Measurements from ENCODE around the gene PHLDB1. TPM values are rescaled to one million over a fixed set of nuclear protein-coding genes. Genes with fewer than 3 reads are reported as not detected.
A peak's percentile ranks its signal among the peaks of the same experiment; 100 is the strongest.
"Not testable (repeated sequence)": the region's sequence is repeated elsewhere in the genome, so short reads cannot be mapped to it uniquely, and the experiment has no call there.

The PHLDB1 gene
- total RNA-seq, 1 experiment from 2014 or later: 37.1 TPM

- Mint-ChIP-seq H3K36me3 (ENCODE audit: insufficient read depth, unreplicated experiment) (peaks cover 29% of the 10 kb centered on the region), H3K4me3 (ENCODE audit: low read depth, unreplicated experiment) (no peak overlapping the region), H3K9me3 (ENCODE audit: low read depth, unreplicated experiment) (no peaks in the 10 kb centered on the region), H3K27ac (ENCODE audit: unreplicated experiment) (no peak overlapping the region), H3K27me3 (ENCODE audit: unreplicated experiment) (no peaks in the 10 kb centered on the region), H3K4me1 (ENCODE audit: low read depth, unreplicated experiment) (no peaks in the 10 kb centered on the region)
- no TSS peak for BruUV-seq (replicated peaks)
- TF ChIP-seq, protein P1, sequence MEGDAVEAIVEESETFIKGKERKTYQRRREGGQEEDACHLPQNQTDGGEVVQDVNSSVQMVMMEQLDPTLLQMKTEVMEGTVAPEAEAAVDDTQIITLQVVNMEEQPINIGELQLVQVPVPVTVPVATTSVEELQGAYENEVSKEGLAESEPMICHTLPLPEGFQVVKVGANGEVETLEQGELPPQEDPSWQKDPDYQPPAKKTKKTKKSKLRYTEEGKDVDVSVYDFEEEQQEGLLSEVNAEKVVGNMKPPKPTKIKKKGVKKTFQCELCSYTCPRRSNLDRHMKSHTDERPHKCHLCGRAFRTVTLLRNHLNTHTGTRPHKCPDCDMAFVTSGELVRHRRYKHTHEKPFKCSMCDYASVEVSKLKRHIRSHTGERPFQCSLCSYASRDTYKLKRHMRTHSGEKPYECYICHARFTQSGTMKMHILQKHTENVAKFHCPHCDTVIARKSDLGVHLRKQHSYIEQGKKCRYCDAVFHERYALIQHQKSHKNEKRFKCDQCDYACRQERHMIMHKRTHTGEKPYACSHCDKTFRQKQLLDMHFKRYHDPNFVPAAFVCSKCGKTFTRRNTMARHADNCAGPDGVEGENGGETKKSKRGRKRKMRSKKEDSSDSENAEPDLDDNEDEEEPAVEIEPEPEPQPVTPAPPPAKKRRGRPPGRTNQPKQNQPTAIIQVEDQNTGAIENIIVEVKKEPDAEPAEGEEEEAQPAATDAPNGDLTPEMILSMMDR (IDR thresholded peaks at IDR 0.05; ENCODE audit: unreplicated experiment): no peak
- intact Hi-C loops (cut with micrococcal nuclease; ENCODE audit: unreplicated experiment): no loop called here
- DNase-seq: no peak
- CTCF ChIA-PET: no interaction called here
These were observed 36.6 kb upstream of the PHLDB1 start for GRCh38 chr11:118570787-118571186.

GRCh38 chr11:118571701-118572060, 35.7 kb upstream of the PHLDB1 start:
- CTCF ChIA-PET: interaction anchor here (0.7 kb wide), 1 partner anchor 16 kb away, joined by 3 read pairs; no protein-coding TSS in a partner anchor
- DNase-seq: not testable (repeated sequence)

DNA sequence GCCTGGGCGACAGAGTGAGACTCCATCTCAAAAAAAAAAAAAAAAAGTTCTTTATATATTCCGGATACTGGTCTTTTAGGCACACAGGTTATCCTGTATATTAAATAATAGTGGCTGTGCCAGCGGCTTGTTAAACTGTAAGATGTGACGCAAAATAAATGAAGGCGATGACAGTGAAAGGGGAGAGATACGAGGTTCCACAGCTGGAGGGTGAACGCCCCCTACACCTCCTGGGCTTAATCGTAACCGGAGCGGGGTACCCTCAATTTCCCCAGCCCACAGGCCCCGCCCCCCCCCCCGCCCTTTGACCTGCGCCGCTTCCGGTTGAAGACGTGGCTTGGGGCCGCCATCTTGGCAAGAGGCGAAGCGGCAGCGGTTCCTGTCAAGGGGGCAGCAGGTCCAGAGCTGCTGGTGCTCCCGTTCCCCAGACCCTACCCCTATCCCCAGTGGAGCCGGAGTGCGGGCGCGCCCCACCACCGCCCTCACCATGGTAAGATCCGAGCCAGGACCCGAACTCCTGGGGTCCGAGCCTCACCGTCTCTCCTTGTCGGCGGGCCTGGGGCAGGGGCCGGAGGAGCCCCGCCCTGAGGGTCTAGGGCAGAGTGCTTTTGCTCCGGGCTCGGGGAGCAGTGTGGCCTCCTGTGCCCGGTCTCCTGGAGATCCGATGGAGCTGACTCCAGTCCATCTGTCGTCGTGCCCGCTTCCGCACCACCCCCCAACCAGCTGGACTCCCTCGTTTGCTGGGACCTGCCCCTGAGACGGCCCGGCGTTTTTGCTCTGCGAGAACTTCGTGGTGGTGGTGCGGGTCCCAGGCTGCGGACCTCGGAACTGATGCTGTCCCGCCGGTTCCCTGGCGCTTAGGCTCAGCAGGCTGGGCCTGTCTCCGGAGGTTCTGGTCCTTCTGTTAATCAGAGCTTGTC, 35.1 kb upstream of the PHLDB1 start, which contains the start of gene ARCN1:
ARCN1 (plus strand) TSS at position 349 of the 920 bp plus-strand sequence; CDS start at position 488, 139 bp downstream.
- CTCF ChIA-PET: interaction anchor here (0.6 to 0.7 kb wide), 2 partner anchors 17 to 80 kb away, joined by 3 to 5 read pairs; no protein-coding TSS in a partner anchor
- H3K4me1 Mint-ChIP-seq (ENCODE audit: low read depth, unreplicated experiment): no peaks in the 10 kb centered on the region
- intact Hi-C loops (cut with micrococcal nuclease; ENCODE audit: unreplicated experiment): no loop called here
- BruUV-seq (replicated peaks): no TSS peak
- no peaks in the 10 kb centered on the region for H3K9me3 Mint-ChIP-seq (ENCODE audit: low read depth, unreplicated experiment)
- peaks cover 33% of the 10 kb centered on the region for H3K36me3 Mint-ChIP-seq (ENCODE audit: insufficient read depth, unreplicated experiment)
- peak; percentile 40 for DNase-seq
- H3K27me3 Mint-ChIP-seq (ENCODE audit: unreplicated experiment): no peaks in the 10 kb centered on the region
- TF ChIP-seq, protein P1 (IDR thresholded peaks at IDR 0.05; ENCODE audit: unreplicated experiment): no peak
- peak within 1 kb of the TSS; percentile 91 for H3K4me3 Mint-ChIP-seq (ENCODE audit: low read depth, unreplicated experiment)
- H3K27ac Mint-ChIP-seq (ENCODE audit: unreplicated experiment): peak within 1 kb of the TSS; percentile 80

More at GRCh38 chr11:118571701-118572060, 35.7 kb upstream of the PHLDB1 start:
- H3K27me3 Mint-ChIP-seq (ENCODE audit: unreplicated experiment); H3K4me1 Mint-ChIP-seq (ENCODE audit: low read depth, unreplicated experiment); H3K9me3 Mint-ChIP-seq (ENCODE audit: low read depth, unreplicated experiment); BruUV-seq (replicated peaks); intact Hi-C loops (cut with micrococcal nuclease; ENCODE audit: unreplicated experiment): not testable (repeated sequence)
- Mint-ChIP-seq H3K4me3 (ENCODE audit: low read depth, unreplicated experiment) (peak overlapping the region; percentile 91), H3K36me3 (ENCODE audit: insufficient read depth, unreplicated experiment) (peaks cover 28% of the 10 kb centered on the region), H3K27ac (ENCODE audit: unreplicated experiment) (peak overlapping the region; percentile 80)

- TF ChIP-seq, protein P1 (IDR thresholded peaks at IDR 0.05; ENCODE audit: unreplicated experiment): no peak
- no peak for DNase-seq
- peak overlapping the region; percentile 80 for H3K27ac Mint-ChIP-seq (ENCODE audit: unreplicated experiment)
- TSS peak; percentile 52 for BruUV-seq (replicated peaks)
- peaks cover 37% of the 10 kb centered on the region for H3K36me3 Mint-ChIP-seq (ENCODE audit: insufficient read depth, unreplicated experiment)
- no peaks in the 10 kb centered on the region for H3K4me1 Mint-ChIP-seq (ENCODE audit: low read depth, unreplicated experiment)
- intact Hi-C loops (cut with micrococcal nuclease; ENCODE audit: unreplicated experiment): no loop called here
- peak overlapping the region; percentile 91 for H3K4me3 Mint-ChIP-seq (ENCODE audit: low read depth, unreplicated experiment)
- H3K9me3 Mint-ChIP-seq (ENCODE audit: low read depth, unreplicated experiment): no peaks in the 10 kb centered on the region
- H3K27me3 Mint-ChIP-seq (ENCODE audit: unreplicated experiment): no peaks in the 10 kb centered on the region
- CTCF ChIA-PET: no interaction called here
These were observed 34.3 kb upstream of the PHLDB1 start for GRCh38 chr11:118572981-118573550.
